ENCODE measurements around the gene TMEM109. TPM values are rescaled to one million over a fixed set of nuclear protein-coding genes. Genes with fewer than 3 reads are reported as not detected.
A peak's percentile ranks its signal among the peaks of the same experiment; 100 is the strongest.

Gene TMEM109
- polyA plus RNA-seq, 2 of the 4 experiments (the other 2 are of a cell fraction): 40.9 to 93.0 TPM

DNA sequence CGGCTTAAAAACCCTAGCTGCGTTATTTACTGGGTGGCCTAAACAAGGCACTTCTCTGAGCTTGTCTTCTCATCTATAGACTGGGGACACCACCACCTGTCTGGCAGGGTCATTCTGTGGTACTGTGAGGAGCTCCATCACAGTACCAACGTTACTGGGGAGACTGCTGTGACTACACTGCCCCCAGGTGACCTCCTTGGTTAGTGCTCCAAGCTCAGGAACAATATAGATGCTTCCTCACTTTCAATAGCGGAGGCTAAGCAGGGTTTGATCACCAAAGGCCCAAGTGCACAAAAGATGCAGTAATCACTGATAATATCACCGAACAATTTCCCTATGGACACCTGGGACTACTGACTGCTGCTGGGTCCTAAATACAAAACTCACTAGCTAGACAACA lies 26.4 kb upstream of the TMEM109 start:
- H3K9me3 ChIP-seq: no peaks in the 10 kb centered on the region
- WGBS (ENCODE audit: missing lambda C conversion rate): 58% methylated on average over 5 of the region's 5 CpGs
- no peak overlapping the region for H3K27ac ChIP-seq
- POLR2A ChIA-PET: interaction anchor here (0.6 to 1.4 kb wide), 5 partner anchors 9 to 105 kb away, joined by 3 to 5 read pairs (median 4); no protein-coding TSS in a partner anchor
- TF ChIP-seq HEYL (CRISPR knock-in tag; IDR thresholded peaks at IDR 0.05): no peak
- TF ChIP-seq, protein P1, sequence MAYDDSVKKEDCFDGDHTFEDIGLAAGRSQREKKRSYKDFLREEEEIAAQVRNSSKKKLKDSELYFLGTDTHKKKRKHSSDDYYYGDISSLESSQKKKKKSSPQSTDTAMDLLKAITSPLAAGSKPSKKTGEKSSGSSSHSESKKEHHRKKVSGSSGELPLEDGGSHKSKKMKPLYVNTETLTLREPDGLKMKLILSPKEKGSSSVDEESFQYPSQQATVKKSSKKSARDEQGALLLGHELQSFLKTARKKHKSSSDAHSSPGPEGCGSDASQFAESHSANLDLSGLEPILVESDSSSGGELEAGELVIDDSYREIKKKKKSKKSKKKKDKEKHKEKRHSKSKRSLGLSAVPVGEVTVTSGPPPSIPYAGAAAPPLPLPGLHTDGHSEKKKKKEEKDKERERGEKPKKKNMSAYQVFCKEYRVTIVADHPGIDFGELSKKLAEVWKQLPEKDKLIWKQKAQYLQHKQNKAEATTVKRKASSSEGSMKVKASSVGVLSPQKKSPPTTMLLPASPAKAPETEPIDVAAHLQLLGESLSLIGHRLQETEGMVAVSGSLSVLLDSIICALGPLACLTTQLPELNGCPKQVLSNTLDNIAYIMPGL (CRISPR knock-in tag; IDR thresholded peaks at IDR 0.05; ENCODE audit: borderline replicate concordance): no peak
- no peak for TF ChIP-seq POLR2A (IDR thresholded peaks at IDR 0.05; ENCODE audit: low read length)
- TF ChIP-seq, protein P2, sequence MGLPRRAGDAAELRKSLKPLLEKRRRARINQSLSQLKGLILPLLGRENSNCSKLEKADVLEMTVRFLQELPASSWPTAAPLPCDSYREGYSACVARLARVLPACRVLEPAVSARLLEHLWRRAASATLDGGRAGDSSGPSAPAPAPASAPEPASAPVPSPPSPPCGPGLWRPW (IDR thresholded peaks at IDR 0.05): no peak
- peak; percentile 62 to 73 for TF ChIP-seq RAD21 (conservative IDR thresholded peaks at IDR 0.05 in 1 of 2, IDR thresholded peaks at IDR 0.05 in 1 of 2)
- no peak for TF ChIP-seq EP300 (IDR thresholded peaks at IDR 0.05)
- no peak for TF ChIP-seq ZNF302 (CRISPR knock-in tag; IDR thresholded peaks at IDR 0.05)
- TF ChIP-seq, protein P3, sequence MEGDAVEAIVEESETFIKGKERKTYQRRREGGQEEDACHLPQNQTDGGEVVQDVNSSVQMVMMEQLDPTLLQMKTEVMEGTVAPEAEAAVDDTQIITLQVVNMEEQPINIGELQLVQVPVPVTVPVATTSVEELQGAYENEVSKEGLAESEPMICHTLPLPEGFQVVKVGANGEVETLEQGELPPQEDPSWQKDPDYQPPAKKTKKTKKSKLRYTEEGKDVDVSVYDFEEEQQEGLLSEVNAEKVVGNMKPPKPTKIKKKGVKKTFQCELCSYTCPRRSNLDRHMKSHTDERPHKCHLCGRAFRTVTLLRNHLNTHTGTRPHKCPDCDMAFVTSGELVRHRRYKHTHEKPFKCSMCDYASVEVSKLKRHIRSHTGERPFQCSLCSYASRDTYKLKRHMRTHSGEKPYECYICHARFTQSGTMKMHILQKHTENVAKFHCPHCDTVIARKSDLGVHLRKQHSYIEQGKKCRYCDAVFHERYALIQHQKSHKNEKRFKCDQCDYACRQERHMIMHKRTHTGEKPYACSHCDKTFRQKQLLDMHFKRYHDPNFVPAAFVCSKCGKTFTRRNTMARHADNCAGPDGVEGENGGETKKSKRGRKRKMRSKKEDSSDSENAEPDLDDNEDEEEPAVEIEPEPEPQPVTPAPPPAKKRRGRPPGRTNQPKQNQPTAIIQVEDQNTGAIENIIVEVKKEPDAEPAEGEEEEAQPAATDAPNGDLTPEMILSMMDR (IDR thresholded peaks at IDR 0.05): peak; percentile 49
- TF ChIP-seq ZFP36 (IDR thresholded peaks at IDR 0.05; ENCODE audit: borderline replicate concordance, partially characterized antibody): no peak
- peak; percentile 53; the same call in 2 of the 3 replicates for TF ChIP-seq SMC3 (IDR thresholded peaks at IDR 0.05)
- H3K4me2 ChIP-seq: no peak overlapping the region
- H3K4me1 ChIP-seq: no peaks in the 10 kb centered on the region
- FAIRE-seq (no peak), ATAC-seq (peak; percentile 94 to 96), DNase-seq (ENCODE audit: low read depth in 1 of 2, low spot score in 1 of 2) (peak; percentile 41 to 53)
- H3K4me3 ChIP-seq: no peak overlapping the region
- CTCF ChIA-PET: interaction anchor here (1.0 to 7.7 kb wide), 21 partner anchors 8 to 141 kb away, joined by 3 to 109 read pairs (median 5); partner anchors contain the start of gene ZP1

DNA sequence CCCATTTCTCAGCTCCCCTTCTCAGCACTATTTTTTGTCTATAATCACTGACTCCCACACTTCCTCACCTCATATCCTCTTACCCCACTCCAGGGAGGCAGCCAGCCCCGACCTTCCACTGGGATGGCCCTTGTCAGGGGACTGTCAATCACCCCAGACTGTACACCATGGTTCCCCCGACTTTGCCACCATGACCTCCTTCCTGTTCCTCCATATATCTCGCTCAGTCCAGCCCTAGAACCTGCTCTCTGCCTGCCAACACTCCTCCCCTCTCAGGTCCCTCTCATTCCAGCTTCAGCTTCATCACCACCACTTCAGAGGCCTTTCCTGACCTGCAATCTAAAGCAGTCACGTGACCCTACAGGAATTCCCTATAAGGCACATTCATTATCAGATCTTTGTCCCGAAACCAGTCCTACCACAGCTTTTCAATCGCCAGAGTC lies 24.1 kb upstream of the TMEM109 start:
- no peak for FAIRE-seq

DNA sequence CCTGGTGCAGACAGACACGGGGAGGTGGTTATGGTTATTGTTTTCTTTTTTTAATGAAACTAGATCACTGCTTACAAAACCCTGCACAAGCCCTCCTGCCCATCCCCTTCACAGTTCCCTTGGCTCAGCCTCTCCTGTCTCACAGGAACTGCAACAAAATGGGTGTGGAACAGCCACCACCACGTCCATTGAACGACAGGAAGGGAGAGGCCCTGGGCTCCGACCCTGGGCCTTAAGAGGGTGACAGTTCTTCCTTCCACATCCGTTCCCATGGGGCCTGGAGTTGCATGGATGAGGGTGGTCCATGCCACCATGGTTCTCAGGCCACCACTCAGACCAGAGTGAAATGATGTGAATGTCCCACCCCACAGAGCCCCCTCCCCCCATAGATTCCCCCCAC lies 23.3 kb upstream of the TMEM109 start:
- TF ChIP-seq MAFK (IDR thresholded peaks at IDR 0.05; ENCODE audit: partially characterized antibody) (no peak), RNF2 (IDR thresholded peaks at IDR 0.05; ENCODE audit: borderline replicate concordance, low read depth) (no peak)
- Histone ChIP-seq H3K4me2 (no peak overlapping the region), H3K4me3 (no peak overlapping the region), H3K4me1 (no peaks in the 10 kb centered on the region), H3K9me3 (no peaks in the 10 kb centered on the region), H3K27ac (no peak overlapping the region)
- ChIA-PET CTCF (interaction anchor here (1.3 to 7.7 kb wide), 4 partner anchors 10 to 79 kb away, joined by 3 to 109 read pairs (median 48); no protein-coding TSS in a partner anchor), POLR2A (no interaction called here)
- FAIRE-seq (no peak), ATAC-seq (no peak), DNase-seq (ENCODE audit: low read depth in 1 of 2, low spot score in 1 of 2) (no peak)
- 95% methylated on average over 5 of the region's 5 CpGs for WGBS (ENCODE audit: missing lambda C conversion rate)

More for the DNA sequence above, 24.1 kb upstream of the TMEM109 start:
- no peak for ATAC-seq
- Histone ChIP-seq H3K4me1 (no peaks in the 10 kb centered on the region), H3K4me3 (no peak overlapping the region), H3K4me2 (no peak overlapping the region), H3K9me3 (no peaks in the 10 kb centered on the region), H3K27ac (no peak overlapping the region)
- no peak for DNase-seq (ENCODE audit: low read depth in 1 of 2, low spot score in 1 of 2)
- ChIA-PET POLR2A (interaction anchor here (0.7 kb wide), 1 partner anchor 115 kb away, joined by 3 read pairs; no protein-coding TSS in a partner anchor), CTCF (interaction anchor here (0.8 to 7.7 kb wide), 9 partner anchors 9 to 114 kb away, joined by 3 to 109 read pairs (median 4); no protein-coding TSS in a partner anchor)
- TF ChIP-seq JUN (IDR thresholded peaks at IDR 0.05) (no peak), EP300 (IDR thresholded peaks at IDR 0.05) (no peak), CHD2 (IDR thresholded peaks at IDR 0.05; ENCODE audit: low read length, partially characterized antibody) (no peak), KDM1A (IDR thresholded peaks at IDR 0.05; ENCODE audit: low read depth) (no peak)
- WGBS (ENCODE audit: missing lambda C conversion rate): 70% methylated on average over 6 of the region's 6 CpGs
